Measurements from ENCODE around the gene OR2T6.

OR2T6 gene

GRCh38 chr1:248375446-248375845 lies at the start of gene OR2T6:
Gene OR2T6 (plus strand): TSS chr1:248375746. CDS start chr1:248387609, 11,863 bp downstream.
- no peak for TF ChIP-seq JUND (IDR thresholded peaks at IDR 0.05; ENCODE audit: low read depth)
- DNase-seq (ENCODE audit: low read depth in 1 of 2, low spot score in 1 of 2): no peak
- in situ Hi-C loops (cut with HindIII; ENCODE audit: low pct_unique_long_range_greater_than_20kb, low sequenced_read_pairs): no loop called here

- in situ Hi-C loops (cut with HindIII; ENCODE audit: low pct_unique_long_range_greater_than_20kb, low sequenced_read_pairs): no loop called here
- no peak for DNase-seq (ENCODE audit: low read depth in 1 of 2, low spot score in 1 of 2)
- TF ChIP-seq JUND (IDR thresholded peaks at IDR 0.05; ENCODE audit: low read depth): no peak
Observed at GRCh38 chr1:248343451-248343850, 32.1 kb upstream of the OR2T6 start.

- in situ Hi-C loops (cut with HindIII; ENCODE audit: low pct_unique_long_range_greater_than_20kb, low sequenced_read_pairs): no loop called here
- no peak for DNase-seq (ENCODE audit: low read depth in 1 of 2, low spot score in 1 of 2)
- no peak for TF ChIP-seq JUND (IDR thresholded peaks at IDR 0.05; ENCODE audit: low read depth)
Observed at GRCh38 chr1:248348475-248348874, 27.1 kb upstream of the OR2T6 start, which contains the start of gene OR14C36. Gene OR14C36 (plus strand): TSS chr1:248348775. CDS start chr1:248348775, 0 bp downstream.

- TF ChIP-seq JUND (IDR thresholded peaks at IDR 0.05; ENCODE audit: low read depth): no peak
- DNase-seq (ENCODE audit: low read depth in 1 of 2, low spot score in 1 of 2): no peak
- in situ Hi-C loops (cut with HindIII; ENCODE audit: low pct_unique_long_range_greater_than_20kb, low sequenced_read_pairs): no loop called here
Observed at GRCh38 chr1:248359415-248359814, 16.1 kb upstream of the OR2T6 start.

GRCh38 chr1:248361121-248361715 lies 14.3 kb upstream of the OR2T6 start, which contains the start of gene OR2T4:
Gene OR2T4 (plus strand): TSS chr1:248361665. CDS start chr1:248361665, 0 bp downstream.
- in situ Hi-C loops (cut with HindIII; ENCODE audit: low pct_unique_long_range_greater_than_20kb, low sequenced_read_pairs): no loop called here
- DNase-seq (ENCODE audit: low read depth in 1 of 2, low spot score in 1 of 2): no peak
- no peak for TF ChIP-seq JUND (IDR thresholded peaks at IDR 0.05; ENCODE audit: low read depth)

GRCh38 chr1:248366609-248367008 lies 8.9 kb upstream of the OR2T6 start:
- no peak for TF ChIP-seq JUND (IDR thresholded peaks at IDR 0.05; ENCODE audit: low read depth)
- in situ Hi-C loops (cut with HindIII; ENCODE audit: low pct_unique_long_range_greater_than_20kb, low sequenced_read_pairs): no loop called here
- DNase-seq (ENCODE audit: low read depth in 1 of 2, low spot score in 1 of 2): no peak

GRCh38 chr1:248372394-248372793 lies 3.2 kb upstream of the OR2T6 start:
- no peak for DNase-seq (ENCODE audit: low read depth in 1 of 2, low spot score in 1 of 2)
- in situ Hi-C loops (cut with HindIII; ENCODE audit: low pct_unique_long_range_greater_than_20kb, low sequenced_read_pairs): no loop called here
- no peak for TF ChIP-seq JUND (IDR thresholded peaks at IDR 0.05; ENCODE audit: low read depth)

GRCh38 chr1:248373761-248374160 lies 1.8 kb upstream of the OR2T6 start:
- DNase-seq (ENCODE audit: low read depth in 1 of 2, low spot score in 1 of 2): no peak
- in situ Hi-C loops (cut with HindIII; ENCODE audit: low pct_unique_long_range_greater_than_20kb, low sequenced_read_pairs): no loop called here

GRCh38 chr1:248376916-248377315 lies 1.4 kb downstream of the OR2T6 start:
- in situ Hi-C loops (cut with HindIII; ENCODE audit: low pct_unique_long_range_greater_than_20kb, low sequenced_read_pairs): no loop called here
- no peak for TF ChIP-seq JUND (IDR thresholded peaks at IDR 0.05; ENCODE audit: low read depth)
- no peak for DNase-seq (ENCODE audit: low read depth in 1 of 2, low spot score in 1 of 2)

More at GRCh38 chr1:248373761-248374160, 1.8 kb upstream of the OR2T6 start:
- no peak for TF ChIP-seq JUND (IDR thresholded peaks at IDR 0.05; ENCODE audit: low read depth)

- no peak for DNase-seq (ENCODE audit: low read depth in 1 of 2, low spot score in 1 of 2)
- TF ChIP-seq JUND (IDR thresholded peaks at IDR 0.05; ENCODE audit: low read depth): no peak
- in situ Hi-C loops (cut with HindIII; ENCODE audit: low pct_unique_long_range_greater_than_20kb, low sequenced_read_pairs): no loop called here
Observed at GRCh38 chr1:248380854-248381253, 5.3 kb downstream of the OR2T6 start.

- TF ChIP-seq JUND (IDR thresholded peaks at IDR 0.05; ENCODE audit: low read depth): no peak
- in situ Hi-C loops (cut with HindIII; ENCODE audit: low pct_unique_long_range_greater_than_20kb, low sequenced_read_pairs): no loop called here
- no peak for DNase-seq (ENCODE audit: low read depth in 1 of 2, low spot score in 1 of 2)
Observed at GRCh38 chr1:248388426-248388825, 12.9 kb downstream of the OR2T6 start.

GRCh38 chr1:248393050-248393449 lies 17.5 kb downstream of the OR2T6 start:
- DNase-seq (ENCODE audit: low read depth in 1 of 2, low spot score in 1 of 2): no peak
- TF ChIP-seq JUND (IDR thresholded peaks at IDR 0.05; ENCODE audit: low read depth): no peak
- in situ Hi-C loops (cut with HindIII; ENCODE audit: low pct_unique_long_range_greater_than_20kb, low sequenced_read_pairs): no loop called here

GRCh38 chr1:248402748-248403147 lies 27.2 kb downstream of the OR2T6 start, which contains the start of gene OR2T1:
Gene OR2T1 (plus strand): TSS chr1:248403048. CDS start chr1:248406148, 3,100 bp downstream.
- in situ Hi-C loops (cut with HindIII; ENCODE audit: low pct_unique_long_range_greater_than_20kb, low sequenced_read_pairs): no loop called here
- TF ChIP-seq JUND (IDR thresholded peaks at IDR 0.05; ENCODE audit: low read depth): no peak
- no peak for DNase-seq (ENCODE audit: low read depth in 1 of 2, low spot score in 1 of 2)

GRCh38 chr1:248404024-248404423 lies 28.5 kb downstream of the OR2T6 start:
- TF ChIP-seq JUND (IDR thresholded peaks at IDR 0.05; ENCODE audit: low read depth): no peak
- in situ Hi-C loops (cut with HindIII; ENCODE audit: low pct_unique_long_range_greater_than_20kb, low sequenced_read_pairs): no loop called here
- peak in 1 of 2 experiments; percentile 35 for DNase-seq (ENCODE audit: low read depth in 1 of 2, low spot score in 1 of 2)
